CD4-positive, alpha-beta T cell treated with Interleukin-4 for 4 hours (primary cell): ENCODE measurements around the gene SNHG17.
"Not testable (repeated sequence)": the region's sequence is repeated elsewhere in the genome, so short reads cannot be mapped to it uniquely, and the experiment has no call there.

ENCODE experiments used
- DNase-seq: peaks from one replicate; pipeline ENCODE4 v3.0.0-alpha.2; 2020

SNHG17 gene

DNA sequence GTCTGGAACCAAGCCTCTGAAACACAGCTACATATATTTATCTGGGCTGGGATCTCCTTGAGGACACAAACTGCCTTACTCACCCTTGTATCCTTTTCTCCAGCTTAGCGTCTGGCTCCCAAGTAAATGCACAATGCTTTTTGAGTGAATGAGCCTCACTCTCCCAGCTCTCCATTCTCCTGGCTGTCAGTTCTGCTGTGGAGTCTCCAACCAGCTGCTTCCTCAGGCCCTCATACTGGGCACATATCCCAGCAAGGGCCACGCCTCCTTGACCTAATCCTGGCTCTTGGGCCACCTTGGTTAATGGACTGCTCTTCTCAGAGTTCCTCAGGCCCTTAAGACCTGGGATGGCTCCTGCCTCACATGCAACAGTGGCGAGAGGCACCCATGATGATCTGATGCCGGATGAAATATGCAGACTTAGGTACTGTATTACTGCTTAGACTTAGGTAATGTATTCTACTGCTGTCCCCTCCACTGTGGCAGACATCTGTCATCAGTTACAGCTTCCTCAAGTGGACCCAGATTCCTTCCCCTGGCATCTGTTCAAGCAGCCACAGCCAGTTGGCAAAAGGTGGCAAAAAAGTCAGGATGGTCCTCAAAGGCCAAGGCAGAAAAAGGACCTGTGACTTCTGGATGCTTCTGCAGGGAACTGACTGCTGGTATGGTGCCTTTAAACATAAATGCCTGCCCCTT lies 16.5 kb downstream of the SNHG17 start:
- DNase-seq, result no peak

DNA sequence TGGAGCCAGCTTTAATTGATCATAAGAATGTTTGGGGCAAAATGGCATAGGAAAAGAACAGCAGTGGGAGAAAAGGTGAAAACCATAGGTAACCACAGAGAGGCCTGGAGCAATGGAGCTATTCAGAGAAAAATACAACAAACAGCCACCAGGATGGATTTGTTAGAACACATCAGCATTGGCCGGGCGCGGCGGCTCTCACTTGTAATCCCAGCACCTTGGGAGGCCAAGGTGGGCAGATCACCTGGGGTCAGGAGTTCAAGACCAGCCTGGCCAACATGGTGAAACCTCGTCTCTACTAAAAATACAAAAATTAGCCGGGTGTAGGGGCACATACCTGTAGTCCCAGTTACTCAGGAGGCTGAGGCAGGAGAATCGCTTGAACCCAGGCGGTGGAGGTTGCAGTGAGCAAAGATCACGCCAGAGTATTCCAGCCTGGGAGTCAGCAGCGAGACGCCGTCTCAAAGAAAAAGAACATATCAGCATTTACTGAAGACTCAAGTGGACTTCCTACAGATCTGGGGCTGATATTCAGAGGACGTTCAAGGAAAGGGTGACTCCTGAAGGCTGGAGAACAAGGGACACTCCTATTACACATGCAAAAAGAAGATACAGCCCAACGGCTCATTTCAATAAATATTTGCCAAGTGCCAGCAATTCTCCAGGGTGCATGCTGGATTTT lies 20.2 kb downstream of the SNHG17 start:
- DNase-seq, result no peak

DNA sequence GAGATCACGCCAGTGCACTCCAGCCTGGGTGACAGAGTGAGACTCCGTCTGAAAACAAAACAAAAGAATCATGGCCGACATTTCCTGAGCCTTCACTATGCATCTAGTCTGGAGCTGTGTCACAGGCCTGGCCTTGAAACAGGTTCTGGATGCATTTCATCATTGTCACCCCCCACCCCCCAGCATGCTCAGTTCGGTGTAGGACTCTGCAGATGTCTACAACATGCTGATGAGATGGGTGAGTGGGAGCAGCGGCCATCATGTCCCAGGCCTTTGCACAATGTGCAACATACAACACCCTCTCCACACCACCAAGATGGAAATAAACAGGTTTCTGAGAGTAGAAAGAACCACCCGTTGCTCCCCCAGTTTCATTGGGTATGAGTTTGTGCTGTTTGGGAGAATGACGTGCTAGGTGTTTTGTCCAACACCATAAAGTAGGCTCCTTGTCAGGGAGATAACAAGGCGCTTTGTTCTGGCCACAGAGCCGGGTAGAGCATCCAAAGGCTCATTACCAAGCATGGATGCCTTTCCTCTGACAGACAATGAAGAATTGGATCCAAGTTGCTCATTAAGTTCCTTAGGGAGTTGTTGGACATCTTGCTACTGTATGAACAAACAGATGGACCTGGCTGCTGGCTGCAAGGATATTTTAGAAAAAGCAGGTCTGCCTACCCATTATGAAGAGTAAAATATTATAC lies 22.1 kb downstream of the SNHG17 start:
- no peak for DNase-seq

DNA sequence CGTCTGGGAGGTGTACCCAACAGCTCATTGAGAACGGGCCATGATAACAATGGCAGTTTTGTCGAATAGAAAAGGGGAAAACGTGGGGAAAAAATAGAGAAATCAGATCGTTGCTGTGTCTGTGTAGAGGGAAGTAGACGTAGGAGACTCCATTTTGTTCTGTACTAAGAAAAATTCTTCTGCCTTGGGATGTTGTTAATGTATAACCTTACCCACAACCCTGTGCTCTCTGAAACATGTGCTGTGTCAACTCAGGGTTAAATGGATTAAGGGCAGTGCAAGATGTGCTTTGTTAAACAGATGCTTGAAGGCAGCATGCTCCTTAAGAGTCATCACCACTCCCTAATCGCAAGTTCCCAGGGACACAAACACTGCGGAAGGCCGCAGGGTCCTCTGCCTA lies 27.3 kb downstream of the SNHG17 start:
- not testable (repeated sequence) for DNase-seq

DNA sequence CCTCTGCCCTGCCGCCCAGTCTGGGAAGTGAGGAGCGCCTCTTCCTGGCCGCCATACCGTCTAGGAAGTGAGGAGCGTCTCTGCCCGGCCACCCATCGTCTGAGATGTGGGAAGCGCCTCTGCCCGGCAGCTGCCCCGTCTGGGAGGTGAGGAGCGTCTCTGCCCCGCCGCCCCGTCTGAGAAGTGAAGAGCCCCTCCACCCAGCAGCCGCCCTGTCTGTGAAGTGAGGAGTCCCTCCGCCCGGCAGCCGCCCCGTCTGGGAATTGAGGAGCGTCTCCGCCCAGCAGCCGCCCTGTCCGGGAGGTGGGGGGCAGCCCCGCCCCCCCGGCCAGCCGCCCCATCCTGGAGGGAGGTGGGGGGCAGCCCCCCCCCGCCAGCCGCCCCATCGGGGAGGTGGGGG lies 27.8 kb downstream of the SNHG17 start:
- no peak for DNase-seq

DNA sequence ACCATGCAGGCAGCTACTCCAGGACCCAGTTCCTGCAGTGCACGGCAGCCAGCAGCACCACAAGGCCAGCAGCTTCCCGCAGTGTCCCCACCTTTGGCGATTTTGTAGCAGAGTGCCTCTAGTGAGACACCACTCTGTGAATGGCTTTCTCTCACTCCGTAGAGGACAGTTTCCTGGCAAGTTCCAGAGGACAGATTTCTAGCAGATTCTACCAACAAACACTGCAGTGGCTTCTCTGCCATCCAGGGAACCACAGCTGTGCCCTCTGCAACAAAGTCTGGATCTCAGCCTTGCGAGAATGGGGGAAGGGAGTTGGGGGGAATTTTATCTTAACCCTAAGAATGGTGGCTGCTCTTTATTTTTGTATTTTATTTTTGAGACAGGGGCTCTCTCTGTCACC lies 28.7 kb downstream of the SNHG17 start:
- no peak for DNase-seq

DNA sequence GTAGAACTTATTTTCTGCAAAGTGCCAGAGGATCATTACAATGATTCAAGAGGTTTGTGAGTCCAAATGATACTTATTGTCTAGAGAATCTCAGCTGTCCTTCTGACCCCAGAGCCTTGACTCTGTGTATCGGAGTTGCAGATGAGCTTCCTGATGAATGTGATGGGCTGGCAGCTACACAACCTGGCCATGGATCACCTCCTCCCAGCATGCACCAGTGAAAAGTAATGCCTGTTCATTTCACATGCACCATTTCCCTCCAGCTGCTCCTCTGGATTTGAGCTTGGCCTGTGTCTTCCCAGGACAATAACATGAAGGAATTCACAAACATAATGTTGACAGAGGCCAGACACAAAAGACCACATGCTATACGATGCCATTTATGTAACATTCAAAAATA lies 30.0 kb downstream of the SNHG17 start:
- no peak for DNase-seq

DNA sequence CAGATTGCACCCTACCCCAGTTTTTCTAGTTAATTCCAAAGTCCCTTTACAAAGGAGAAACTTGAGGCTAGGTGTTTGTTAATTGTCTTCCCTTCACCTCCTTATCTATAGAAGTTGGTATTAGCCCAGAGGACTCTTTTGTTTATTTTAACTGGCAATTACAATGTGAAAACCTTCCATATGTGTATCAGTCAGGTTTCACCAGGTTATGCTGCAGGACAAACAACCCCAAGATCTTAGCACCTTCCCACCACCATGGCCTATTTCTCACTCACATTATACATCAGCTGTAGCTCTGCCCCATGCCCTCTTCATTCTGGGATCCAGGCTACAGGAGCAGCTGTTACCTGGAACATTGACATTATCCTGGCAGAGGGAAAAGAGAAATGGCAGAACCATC lies 31.1 kb downstream of the SNHG17 start:
- DNase-seq, result no peak

DNA sequence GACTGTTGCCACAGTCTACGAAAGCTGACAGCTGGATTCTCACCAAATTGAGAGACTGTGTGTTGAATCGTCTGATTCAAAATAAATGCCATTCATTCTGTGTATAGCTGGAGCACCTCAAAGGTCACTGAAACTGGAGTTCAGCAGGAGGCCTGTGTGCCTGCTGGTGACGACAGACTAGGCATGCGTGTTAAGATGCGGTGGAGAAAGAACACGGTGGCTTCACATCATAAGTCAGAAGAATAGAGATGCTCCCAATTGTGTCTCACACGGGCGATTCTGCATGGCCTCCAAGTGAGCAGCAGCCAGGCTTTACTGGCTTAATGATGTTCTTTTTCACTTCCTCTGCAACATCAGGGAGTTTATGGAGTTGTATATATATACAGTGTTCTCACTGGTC lies 32.3 kb downstream of the SNHG17 start:
- DNase-seq, result no peak

DNA sequence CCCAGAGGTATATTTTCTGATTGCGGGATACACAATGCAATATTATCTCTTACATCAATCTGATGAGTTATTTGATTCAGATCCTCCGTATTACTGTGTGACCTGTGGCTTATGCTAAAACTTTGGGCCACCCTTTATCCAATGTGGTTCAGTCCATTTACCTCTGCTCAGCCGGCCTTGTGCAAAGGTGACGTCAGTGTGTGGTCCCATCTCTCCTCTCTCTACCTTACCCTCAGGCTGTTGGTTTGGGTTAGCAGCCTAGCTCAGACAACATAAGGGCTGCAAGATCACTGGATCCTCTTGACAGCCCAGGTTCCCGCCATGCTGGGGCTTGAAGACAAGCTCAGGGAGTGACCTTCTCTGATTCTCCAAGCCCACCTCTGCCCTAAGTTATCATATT lies 33.0 kb downstream of the SNHG17 start:
- no peak for DNase-seq

DNA sequence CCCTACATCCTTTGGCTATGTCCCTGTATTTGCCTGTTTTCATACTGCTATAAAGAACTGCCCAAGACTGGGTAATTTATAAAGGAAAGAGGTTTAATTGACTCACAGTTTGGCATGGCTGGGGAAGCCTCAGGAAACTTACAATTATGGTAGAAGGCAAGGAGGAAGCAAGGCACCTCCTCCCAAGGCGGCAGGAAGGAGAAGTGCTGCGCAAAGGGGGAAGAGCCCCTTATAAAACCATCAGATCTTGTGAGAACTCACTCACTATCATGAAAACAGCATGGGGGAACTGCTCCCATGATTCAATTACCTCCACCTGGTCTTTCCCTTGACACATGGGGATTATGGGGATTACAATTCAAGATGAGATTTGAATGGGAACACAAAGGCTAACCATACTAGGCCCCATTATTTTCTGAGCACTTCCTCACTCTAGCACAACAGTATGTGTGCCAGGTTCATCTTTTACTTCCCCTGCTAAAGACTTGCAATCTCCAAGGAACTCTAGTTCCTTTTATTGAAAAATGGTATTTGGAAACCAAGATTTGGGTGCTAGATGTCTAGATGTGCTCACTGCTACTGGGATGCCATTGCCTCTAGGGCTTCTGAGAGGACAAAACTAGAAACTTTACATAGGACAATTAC lies 39.3 kb downstream of the SNHG17 start:
- not testable (repeated sequence) for DNase-seq

DNA sequence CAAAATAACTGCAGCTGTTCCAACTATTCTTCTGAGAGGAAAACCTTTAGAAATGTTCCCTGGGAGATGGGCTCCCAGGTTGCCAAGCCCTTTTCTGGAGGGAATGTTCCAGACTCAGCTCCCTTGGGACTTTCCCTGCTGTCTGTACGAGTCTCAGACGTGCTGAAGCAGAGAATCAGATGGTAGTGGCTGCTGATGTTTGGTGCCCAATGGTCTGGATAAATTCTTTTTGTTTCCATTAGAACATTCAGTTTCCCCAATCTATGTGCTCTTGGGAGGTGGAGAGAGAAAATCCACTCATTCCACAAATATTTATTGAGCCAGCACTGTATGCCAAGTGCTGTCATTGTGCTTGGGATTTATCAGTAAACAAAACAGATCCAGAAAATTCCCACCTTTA lies 40.0 kb downstream of the SNHG17 start:
- no peak for DNase-seq

DNA sequence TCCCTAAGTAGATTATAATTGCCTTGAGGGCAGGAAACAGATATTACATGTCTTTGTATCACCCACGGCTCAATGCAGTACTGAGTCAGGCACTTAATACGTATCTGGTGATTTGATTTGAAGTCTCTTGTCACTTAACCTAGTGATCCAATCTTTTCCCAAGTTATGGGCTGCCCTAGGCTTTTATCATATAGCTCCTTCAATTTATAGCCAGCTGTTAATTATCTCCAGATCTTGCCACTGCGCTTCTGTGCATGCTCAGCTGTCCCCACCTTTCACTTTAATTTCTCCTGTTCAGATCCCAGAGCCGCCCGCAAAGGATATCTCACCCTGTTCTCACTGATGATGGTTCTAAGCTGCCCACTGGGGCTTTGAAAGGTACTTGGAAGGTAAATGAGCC lies 41.9 kb downstream of the SNHG17 start:
- DNase-seq, result no peak

DNA sequence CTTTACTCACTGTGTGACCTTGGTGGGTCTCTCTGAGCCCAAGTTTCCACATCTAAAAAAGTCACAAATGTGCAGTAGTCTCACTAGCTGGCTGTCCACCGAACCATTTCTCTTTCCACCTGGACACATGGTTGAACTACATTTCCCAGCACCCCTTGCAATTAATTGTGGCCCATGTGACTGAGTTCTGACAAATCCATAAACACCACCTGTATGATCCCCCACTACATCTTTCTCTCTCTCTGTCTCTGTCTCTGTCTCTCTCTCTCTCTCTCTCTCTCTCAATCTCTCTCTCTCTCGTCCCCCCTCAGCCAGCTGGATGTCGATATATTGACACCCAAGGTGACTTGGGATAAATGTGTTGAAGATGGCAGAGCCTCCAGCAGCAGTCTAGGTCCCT lies 42.8 kb downstream of the SNHG17 start:
- DNase-seq, result no peak

DNA sequence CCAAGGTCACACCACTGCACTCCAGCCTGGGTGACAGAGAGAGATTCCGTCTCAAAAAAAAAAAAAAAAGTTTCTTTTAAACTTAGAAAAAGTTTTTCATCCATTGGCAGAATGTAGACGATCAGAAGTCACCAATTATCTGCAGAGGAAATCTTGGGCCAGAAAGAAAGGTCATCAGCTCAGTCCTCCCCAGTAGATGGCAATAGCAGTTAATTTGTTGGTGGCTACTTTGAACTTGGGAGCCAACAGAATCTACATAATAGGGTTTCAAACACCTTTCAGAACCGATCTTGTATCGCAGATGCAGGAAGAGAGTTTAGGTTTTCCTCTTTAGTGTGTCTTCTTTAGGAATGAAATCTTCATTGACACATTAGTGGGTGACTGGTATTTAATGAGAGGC lies 47.2 kb downstream of the SNHG17 start:
- DNase-seq, result no peak

DNA sequence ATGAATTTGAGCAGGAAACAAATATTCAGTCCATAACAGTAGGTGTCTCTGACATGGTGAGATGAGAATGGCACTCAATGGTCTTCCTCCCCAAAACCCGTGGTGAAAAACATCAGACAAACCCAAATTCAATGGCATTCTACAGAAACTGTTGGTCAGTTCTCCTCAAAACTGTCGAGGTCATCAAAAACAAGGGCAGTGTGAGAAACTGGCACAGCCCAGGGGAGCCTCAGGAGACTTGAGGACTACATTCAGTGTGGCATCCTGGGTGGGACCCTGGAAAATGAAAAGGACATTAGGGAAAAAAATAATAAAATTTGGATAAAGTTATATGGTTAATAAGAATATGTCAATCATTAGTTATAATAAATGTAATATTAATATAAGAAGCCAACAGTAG lies 48.3 kb downstream of the SNHG17 start:
- no peak for DNase-seq

DNA sequence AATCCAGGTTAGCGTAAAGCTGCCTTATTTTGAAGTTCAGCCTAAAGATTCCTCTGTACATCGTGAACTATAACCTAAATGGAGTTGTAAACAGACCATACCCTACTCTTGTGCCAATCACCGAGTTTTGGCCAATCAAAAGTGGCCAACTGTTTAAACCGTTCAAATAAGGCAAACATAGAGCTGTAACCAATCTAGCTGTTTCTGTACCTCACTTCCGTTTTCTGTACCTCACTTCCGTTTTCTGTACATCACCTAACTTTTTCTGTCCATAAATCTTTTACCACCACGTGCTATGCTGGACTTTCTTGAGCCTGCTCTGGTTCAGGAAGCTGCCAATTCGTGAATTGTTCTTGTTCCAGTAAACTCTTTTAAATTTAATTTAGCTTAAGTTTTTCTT lies 49.1 kb downstream of the SNHG17 start:
- DNase-seq, result no peak

DNA sequence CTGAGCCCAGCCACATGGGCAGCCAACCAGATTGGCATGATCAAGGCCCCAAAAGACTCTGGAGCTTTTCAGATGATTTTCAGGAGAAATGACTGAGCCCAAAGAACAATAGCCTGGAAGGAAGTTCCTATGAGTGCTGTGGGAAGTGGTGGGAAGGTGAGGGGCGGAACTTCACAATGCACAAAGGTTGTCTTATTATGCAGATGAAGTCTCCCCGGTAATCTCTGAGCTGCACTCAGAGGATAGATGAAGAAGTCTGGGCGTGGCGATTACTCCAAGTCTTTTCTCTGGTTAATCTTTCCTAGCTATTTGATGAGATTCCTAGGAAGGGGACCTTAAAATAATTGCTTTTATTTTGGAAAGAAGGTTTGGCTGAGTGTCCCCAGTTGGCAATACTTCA lies 52.0 kb downstream of the SNHG17 start:
- DNase-seq, result no peak

DNA sequence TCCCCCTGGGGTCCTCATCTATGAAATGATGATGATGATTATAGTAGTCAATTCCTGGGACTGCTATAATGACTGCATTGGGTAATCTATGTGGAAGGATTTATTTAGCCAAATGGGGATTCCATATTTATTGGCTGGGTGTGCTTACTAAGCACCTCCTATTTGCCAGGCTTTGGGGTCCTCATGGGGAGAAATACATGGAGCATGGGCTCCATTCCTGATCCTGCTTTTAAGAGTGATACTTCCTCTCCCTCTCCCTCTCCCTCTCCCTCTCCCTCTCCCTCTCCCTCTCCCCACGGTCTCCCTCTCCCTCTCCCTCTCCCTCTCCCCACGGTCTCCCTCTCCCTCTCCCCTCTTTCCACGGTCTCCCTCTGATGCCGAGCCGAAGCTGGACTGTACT lies 57.3 kb downstream of the SNHG17 start:
- not testable (repeated sequence) for DNase-seq

DNA sequence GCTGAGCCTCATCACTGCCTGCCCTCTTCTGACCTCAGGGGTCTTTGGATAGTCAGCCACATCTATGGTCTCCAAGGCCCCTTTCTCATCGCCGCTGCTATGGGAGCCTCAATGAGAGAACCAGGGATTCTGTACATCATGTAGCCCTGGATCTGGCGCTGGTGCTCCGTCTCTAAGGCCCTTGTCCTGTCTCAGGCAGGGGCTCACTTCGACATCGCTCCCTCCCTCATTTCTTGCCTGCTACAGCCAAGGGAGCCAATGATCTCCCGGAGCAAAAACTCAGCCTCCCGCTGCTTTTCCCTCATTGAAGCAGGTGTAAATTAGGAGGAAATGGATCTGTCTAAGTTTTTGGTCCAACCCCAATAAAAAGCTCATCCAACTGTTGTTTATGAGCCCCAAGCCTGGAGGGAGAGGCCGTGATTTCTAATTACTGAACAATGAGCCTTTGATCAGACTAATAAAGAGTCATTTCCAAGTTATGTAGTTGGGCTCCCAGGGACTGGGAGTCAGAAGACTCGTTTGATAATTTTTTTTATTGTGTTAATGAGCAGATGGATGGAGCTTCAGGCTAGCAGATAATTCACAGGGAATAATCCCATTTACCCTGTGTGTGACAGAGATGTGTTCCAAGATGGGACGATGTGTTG lies 58.0 kb downstream of the SNHG17 start:
- DNase-seq, result no peak

DNA sequence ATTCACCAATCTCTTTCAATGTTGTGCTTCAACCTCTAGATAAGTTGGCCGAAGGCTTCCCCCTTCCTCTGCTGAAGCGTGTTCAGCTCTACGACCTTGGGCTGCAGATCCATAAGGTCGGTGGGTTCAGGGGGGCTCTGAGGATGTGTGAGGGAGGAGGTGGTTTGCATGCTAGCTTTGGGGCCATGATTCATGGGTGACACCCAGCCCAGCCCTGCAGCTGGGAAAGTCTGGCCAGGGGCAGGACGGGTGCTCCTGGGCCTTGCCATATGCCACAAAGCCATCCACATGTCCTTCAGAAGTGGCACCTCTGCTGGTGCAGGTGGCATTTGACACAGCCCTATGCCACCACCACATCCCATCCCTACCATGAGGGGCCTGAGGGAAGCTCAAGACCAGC lies 61.2 kb downstream of the SNHG17 start:
- DNase-seq, result no peak

DNA sequence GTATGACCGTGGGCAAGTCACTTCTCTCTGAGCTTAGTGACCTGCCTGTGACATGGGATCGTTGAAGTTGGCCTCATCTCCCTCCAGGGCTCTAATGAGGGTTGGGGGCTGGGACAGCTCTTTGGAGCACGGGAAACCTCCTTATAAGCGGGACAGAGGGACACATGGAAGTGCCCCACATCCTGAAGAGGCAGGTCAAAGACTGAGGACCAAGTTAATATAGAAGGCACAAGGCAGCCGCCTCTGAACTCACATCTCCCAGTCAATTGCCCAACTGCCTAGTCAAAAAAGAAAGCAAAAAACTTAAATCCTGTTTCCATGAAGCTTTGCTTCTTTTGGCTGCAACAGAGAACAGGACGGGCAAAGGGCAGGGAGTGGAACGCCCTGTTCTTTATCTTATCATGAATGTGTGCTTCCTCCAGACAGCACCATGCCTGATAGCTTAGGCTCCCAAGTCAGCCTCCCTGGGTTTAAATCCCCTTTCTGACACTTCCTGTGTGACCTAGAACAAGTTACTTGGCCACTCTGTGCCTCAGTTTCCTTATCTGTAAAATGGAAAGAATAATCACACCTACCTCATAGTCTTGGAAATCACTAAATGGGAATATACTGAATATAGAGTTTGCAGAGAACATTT lies 61.8 kb downstream of the SNHG17 start:
- no peak for DNase-seq

DNA sequence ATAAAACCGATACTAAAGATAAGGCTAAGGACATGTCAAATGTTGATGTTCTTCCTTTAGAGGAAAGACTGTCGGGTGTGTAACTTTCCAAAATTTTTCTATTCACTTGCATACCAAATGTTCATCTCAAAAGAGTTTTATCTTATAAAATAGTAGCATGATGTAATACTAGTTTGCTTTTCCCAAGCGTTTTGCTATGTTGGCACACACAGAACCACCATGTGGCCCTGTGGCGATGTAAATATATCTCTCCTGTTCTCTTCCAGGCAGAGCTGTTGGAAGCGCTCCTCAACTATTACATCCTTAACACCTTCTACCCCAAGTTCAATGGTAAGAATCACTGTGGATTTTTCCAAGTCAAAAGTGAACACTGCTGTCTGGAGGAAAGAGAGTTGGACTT lies 62.3 kb downstream of the SNHG17 start:
- DNase-seq, result no peak
